Osteoblast (primary cell): Measurements from ENCODE around the gene HOXB3. TPM values are rescaled to one million over a fixed set of nuclear protein-coding genes. Genes with fewer than 3 reads are reported as not detected.

Source experiments
- DNase-seq: peaks from one replicate; pipeline ENCODE4 v3.0.0; 2011; ENCODE audit warnings: low spot score, mixed read lengths; ENCODE audit not compliant: insufficient read length; ENCODE audit errors: missing footprints
- H2AFZ ChIP-seq: 2 replicates; pipeline ENCODE4 v1.6.0; 2011; ENCODE audit warnings: mild to moderate bottlenecking, low read length
- H3K27ac ChIP-seq: 2 replicates; pipeline ENCODE4 v1.5.1; 2011; ENCODE audit warnings: mild to moderate bottlenecking, low read depth, low read length, moderate library complexity
- H3K27me3 ChIP-seq: 2 replicates; pipeline ENCODE4 v1.6.0; 2012; ENCODE audit warnings: mild to moderate bottlenecking, control low read depth, inconsistent platforms, low read length, moderate library complexity; ENCODE audit not compliant: insufficient read depth
- H3K36me3 ChIP-seq: 2 replicates; pipeline ENCODE4 v1.5.1; 2011; ENCODE audit warnings: mild to moderate bottlenecking, low read length, control low read depth, moderate library complexity; ENCODE audit not compliant: insufficient read depth
- H3K4me1 ChIP-seq: 2 replicates; pipeline ENCODE4 v1.5.1; 2011; ENCODE audit warnings: mild to moderate bottlenecking, low read length, control low read depth, moderate library complexity; ENCODE audit not compliant: insufficient read depth
- H3K4me2 ChIP-seq: 2 replicates; pipeline ENCODE4 v1.6.0; 2011; ENCODE audit warnings: mild to moderate bottlenecking, low read length; ENCODE audit not compliant: insufficient read depth
- H3K4me3 ChIP-seq: fragments of 200-600 bp; sonication (generic); 3 replicates; pipeline ENCODE4 v1.5.1; 2012; ENCODE audit warnings: mild to moderate bottlenecking, low read length, inconsistent platforms; ENCODE audit not compliant: insufficient read depth
- H3K79me2 ChIP-seq: 2 replicates; pipeline ENCODE4 v1.6.0; 2012; ENCODE audit warnings: mild to moderate bottlenecking, low read length, control low read depth, inconsistent platforms; ENCODE audit not compliant: insufficient read depth
- H3K9me3 ChIP-seq: 2 replicates; pipeline ENCODE4 v1.5.1; 2011; ENCODE audit warnings: low read depth, low read length, control low read depth
- H4K20me1 ChIP-seq: 2 replicates; pipeline ENCODE4 v1.6.0; 2012; ENCODE audit warnings: mild to moderate bottlenecking, low read length, control low read depth; ENCODE audit not compliant: insufficient read depth
- CTCF ChIP-seq: IDR thresholded peaks from 2 replicates; pipeline ENCODE4 v1.5.1; 2011; ENCODE audit warnings: mild to moderate bottlenecking, low read depth, low read length, moderate library complexity; ENCODE audit errors: extremely low read depth
- total RNA-seq: library from RNA; depleted of rRNA; stranded (reverse); fragments of >200 nt; gene quantifications from 2 replicates; pipeline ENCODE4 v1.2.3, GENCODE V29; 2012

HOXB3 gene
- total RNA-seq, 1 donor = 1.8 TPM

GRCh38 chr17:48579471-48579759 is 10.6 kb downstream of the HOXB3 start:
- Histone ChIP-seq H3K27ac (no peak overlapping the region), H3K36me3 (no peaks in the 10 kb centered on the region), H2AFZ (no peak overlapping the region), H3K27me3 (peaks cover 96% of the 10 kb centered on the region), H3K4me1 (no peaks in the 10 kb centered on the region), H3K9me3 (no peaks in the 10 kb centered on the region), H4K20me1 (no peaks in the 10 kb centered on the region), H3K79me2 (no peaks in the 10 kb centered on the region), H3K4me3 (no peak overlapping the region), H3K4me2 (no peak overlapping the region)
- no peak for TF ChIP-seq CTCF
- DNase-seq = no peak

- Histone ChIP-seq H3K79me2 (no peaks in the 10 kb centered on the region), H3K4me1 (no peaks in the 10 kb centered on the region), H3K27ac (no peak overlapping the region), H3K9me3 (no peaks in the 10 kb centered on the region), H3K36me3 (no peaks in the 10 kb centered on the region), H3K27me3 (peaks cover 96% of the 10 kb centered on the region), H4K20me1 (no peaks in the 10 kb centered on the region), H3K4me3 (peak overlapping the region; percentile 53), H3K4me2 (peak overlapping the region; percentile 60), H2AFZ (no peak overlapping the region)
- DNase-seq = no peak
- TF ChIP-seq CTCF = no peak
Measured at GRCh38 chr17:48578616-48579470, 11.2 kb downstream of the HOXB3 start.

- DNase-seq = no peak
- H3K27ac ChIP-seq = no peak within 1 kb of the TSS
- no peak for TF ChIP-seq CTCF
- H4K20me1 ChIP-seq = no peaks in the 10 kb centered on the region
- no peaks in the 10 kb centered on the region for H3K4me1 ChIP-seq
- H3K79me2 ChIP-seq = no peaks in the 10 kb centered on the region
- no peak within 1 kb of the TSS for H2AFZ ChIP-seq
- no peaks in the 10 kb centered on the region for H3K9me3 ChIP-seq
- H3K36me3 ChIP-seq = no peaks in the 10 kb centered on the region
- H3K27me3 ChIP-seq = peaks cover 97% of the 10 kb centered on the region
- peak within 1 kb of the TSS; percentile 67 for H3K4me2 ChIP-seq
- peak within 1 kb of the TSS; percentile 54 for H3K4me3 ChIP-seq
Measured at GRCh38 chr17:48577946-48578615, 12.0 kb downstream of the HOXB3 start, which contains the start of gene HOXB4. Gene HOXB4 (minus strand): TSS chr17:48578350. CDS start chr17:48578319, 31 bp downstream.

GRCh38 chr17:48577330-48577945 is 12.6 kb downstream of the HOXB3 start:
- Histone ChIP-seq H3K4me3 (peak overlapping the region; percentile 54), H3K27ac (no peak overlapping the region), H3K27me3 (peaks cover 97% of the 10 kb centered on the region), H4K20me1 (no peaks in the 10 kb centered on the region), H3K4me2 (peak overlapping the region; percentile 67), H3K79me2 (no peaks in the 10 kb centered on the region), H3K36me3 (no peaks in the 10 kb centered on the region), H3K9me3 (no peaks in the 10 kb centered on the region), H2AFZ (no peak overlapping the region), H3K4me1 (no peaks in the 10 kb centered on the region)
- DNase-seq = no peak
- TF ChIP-seq CTCF = no peak
